HEK293T (cell line): Measurements from ENCODE around the gene FAM111A.
"Not testable (repeated sequence)": the region's sequence is repeated elsewhere in the genome, so short reads cannot be mapped to it uniquely, and the experiment has no call there.

ENCODE experiments used
- ARNT ChIP-seq: fragments of 450-650 bp; IDR thresholded peaks from 2 replicates; pipeline ENCODE4 v1.6.1; 2017; ENCODE audit warnings: mild to moderate bottlenecking
- BHLHE40 ChIP-seq: fragments of 450-650 bp; IDR thresholded peaks from 2 replicates; pipeline ENCODE4 v1.6.1; 2016; ENCODE audit warnings: mild to moderate bottlenecking, moderate library complexity, borderline replicate concordance
- CTBP1 ChIP-seq: fragments of 450-650 bp; IDR thresholded peaks from 2 replicates; pipeline ENCODE4 v1.6.1; 2016; ENCODE audit warnings: borderline replicate concordance
- ELF4 ChIP-seq: fragments of 450-650 bp; IDR thresholded peaks from 2 replicates; pipeline ENCODE4 v1.6.1; 2017; ENCODE audit warnings: antibody characterized with exemption
- FOXM1 ChIP-seq: fragments of 450-650 bp; IDR thresholded peaks from 2 replicates; pipeline ENCODE4 v1.6.1; 2017; ENCODE audit warnings: mild to moderate bottlenecking, borderline replicate concordance
- PKNOX1 ChIP-seq: fragments of 450-650 bp; IDR thresholded peaks from 2 replicates; pipeline ENCODE4 v1.6.1; 2016
- SP1 ChIP-seq: fragments of 450-650 bp; IDR thresholded peaks from 2 replicates; pipeline ENCODE4 v1.6.1; 2017
- SUZ12 ChIP-seq: fragments of 450-650 bp; IDR thresholded peaks from 2 replicates; pipeline ENCODE4 v1.6.1; 2016; ENCODE audit warnings: mild to moderate bottlenecking
- TARDBP ChIP-seq: fragments of 450-650 bp; IDR thresholded peaks from 2 replicates; pipeline ENCODE4 v1.6.1; 2016
- ZNF384 ChIP-seq: fragments of 450-650 bp; IDR thresholded peaks from 2 replicates; pipeline ENCODE4 v1.6.1; 2016

- not testable (repeated sequence) for TF ChIP-seq SP1, ARNT, FOXM1, PKNOX1, BHLHE40, TARDBP, ZNF384, CTBP1, SUZ12, ELF4
These were observed 49.1 kb upstream of the FAM111A start for GRCh38 chr11:59093576-59093975.
